Mesendoderm (in vitro differentiated cells): Measurements from ENCODE around the gene GCNA.
"Not testable (repeated sequence)": the region's sequence is repeated elsewhere in the genome, so short reads cannot be mapped to it uniquely, and the experiment has no call there.

Experiments
- DNase-seq: peaks from one replicate; pipeline ENCODE4 v3.0.0; 2013
- H2AK5ac ChIP-seq: 2 replicates; pipeline ENCODE4 v1.6.1; 2013; ENCODE audit warnings: low read length, inconsistent platforms
- H2BK120ac ChIP-seq: 2 replicates; pipeline ENCODE4 v1.6.1; 2013; ENCODE audit warnings: low read depth, mild to moderate bottlenecking, low read length, moderate library complexity, mixed read lengths
- H2BK15ac ChIP-seq: replicated peaks from 2 replicates; pipeline ENCODE4 v1.6.1; 2013; ENCODE audit warnings: low read depth, mild to moderate bottlenecking, moderate library complexity
- H2BK5ac ChIP-seq: 2 replicates; pipeline ENCODE4 v1.6.1; 2013; ENCODE audit warnings: low read length, inconsistent platforms
- H3K18ac ChIP-seq: 2 replicates; pipeline ENCODE4 v1.6.1; 2013; ENCODE audit warnings: mild to moderate bottlenecking, low read length, mixed read lengths
- H3K23ac ChIP-seq: one replicate; pipeline ENCODE4 v1.6.1; 2013; ENCODE audit warnings: low read length
- H3K27ac ChIP-seq: 2 replicates; pipeline ENCODE4 v1.5.1; 2013; ENCODE audit warnings: low read depth, mild to moderate bottlenecking, inconsistent platforms, low read length, moderate library complexity
- H3K27me3 ChIP-seq: 2 replicates; pipeline ENCODE4 v1.6.1; 2013; ENCODE audit warnings: low read length, control low read depth, mild to moderate bottlenecking, inconsistent platforms; ENCODE audit not compliant: insufficient read depth, poor library complexity
- H3K36me3 ChIP-seq: 2 replicates; pipeline ENCODE4 v1.6.1; 2013; ENCODE audit warnings: low read length, inconsistent platforms; ENCODE audit not compliant: control insufficient read depth, insufficient read depth
- H3K4ac ChIP-seq: one replicate; pipeline ENCODE4 v1.6.1; 2013; ENCODE audit warnings: low read depth, mild to moderate bottlenecking, low read length, moderate library complexity
- H3K4me1 ChIP-seq: 2 replicates; pipeline ENCODE4 v1.6.1; 2013; ENCODE audit warnings: low read depth, low read length, inconsistent platforms; ENCODE audit not compliant: control insufficient read depth
- H3K4me2 ChIP-seq: 2 replicates; pipeline ENCODE4 v1.6.1; 2013; ENCODE audit warnings: low read length
- H3K4me3 ChIP-seq: 2 replicates; pipeline ENCODE4 v1.5.1; 2013; ENCODE audit warnings: mild to moderate bottlenecking, low read length
- H3K56ac ChIP-seq: one replicate; pipeline ENCODE4 v1.6.1; 2013; ENCODE audit warnings: low read length
- H3K79me1 ChIP-seq: 2 replicates; pipeline ENCODE4 v1.6.1; 2013; ENCODE audit warnings: low read length, inconsistent platforms
- H3K79me2 ChIP-seq: 2 replicates; pipeline ENCODE4 v1.6.1; 2013; ENCODE audit warnings: mild to moderate bottlenecking, low read length; ENCODE audit not compliant: control insufficient read depth, insufficient read depth
- H3K9ac ChIP-seq: 2 replicates; pipeline ENCODE4 v1.6.1; 2013; ENCODE audit warnings: low read length, inconsistent platforms
- H4K5ac ChIP-seq: one replicate; pipeline ENCODE4 v1.6.1; 2013; ENCODE audit warnings: low read length
- H4K8ac ChIP-seq: one replicate; pipeline ENCODE4 v1.6.1; 2013; ENCODE audit warnings: low read depth, mild to moderate bottlenecking, control low read depth, low read length, moderate library complexity
- WGBS: extraction: QIAGEN DNeasy Blood & Tissue Kit; methylation state at CpG from one replicate; pipeline ENCODE4 v1.1.7; 2013; ENCODE audit warnings: low lambda C conversion rate, missing lambda C conversion rate; ENCODE audit not compliant: insufficient coverage; ENCODE audit errors: extremely low coverage; 5-methylcytosine and 5-hydroxymethylcytosine counted together

GCNA gene

GRCh38 chrX:71611736-71612135, 33.5 kb downstream of the GCNA start:
- H2BK5ac ChIP-seq, H4K8ac ChIP-seq, H3K23ac ChIP-seq, H3K4me2 ChIP-seq, H4K5ac ChIP-seq, H3K18ac ChIP-seq, H3K27me3 ChIP-seq, DNase-seq, H3K27ac ChIP-seq, H3K79me1 ChIP-seq, H3K79me2 ChIP-seq, H2BK120ac ChIP-seq, H3K56ac ChIP-seq, H3K4me1 ChIP-seq, H3K4ac ChIP-seq, H3K9ac ChIP-seq, H2AK5ac ChIP-seq, H2BK15ac ChIP-seq, H3K4me3 ChIP-seq, H3K36me3 ChIP-seq: not testable (repeated sequence)
- WGBS: no CpG with 5 or more reads among the region's 9 CpGs

GRCh38 chrX:71612256-71612655, 34.0 kb downstream of the GCNA start:
- no peak for DNase-seq
- no peak overlapping the region for H3K4me3 ChIP-seq
- H3K4ac ChIP-seq: no peak overlapping the region
- H2BK5ac ChIP-seq: no peak overlapping the region
- H3K4me1 ChIP-seq: no peaks in the 10 kb centered on the region
- no peak overlapping the region for H3K9ac ChIP-seq
- H3K23ac ChIP-seq: no peak overlapping the region
- no peaks in the 10 kb centered on the region for H3K79me1 ChIP-seq
- H3K27ac ChIP-seq: no peak overlapping the region
- H4K8ac ChIP-seq: no peak overlapping the region
- no peak overlapping the region for H2BK15ac ChIP-seq
- no peak overlapping the region for H3K18ac ChIP-seq
- WGBS: no CpG with 5 or more reads among the region's 8 CpGs
- no peak overlapping the region for H3K4me2 ChIP-seq
- H3K36me3 ChIP-seq: no peaks in the 10 kb centered on the region
- H2BK120ac ChIP-seq: no peak overlapping the region
- H3K56ac ChIP-seq: no peak overlapping the region
- H2AK5ac ChIP-seq: no peak overlapping the region
- no peaks in the 10 kb centered on the region for H3K27me3 ChIP-seq
- H4K5ac ChIP-seq: no peak overlapping the region
- H3K79me2 ChIP-seq: no peaks in the 10 kb centered on the region

- Histone ChIP-seq H2BK120ac (no peak overlapping the region), H3K79me2 (no peaks in the 10 kb centered on the region), H3K36me3 (no peaks in the 10 kb centered on the region), H3K4me1 (no peaks in the 10 kb centered on the region), H3K27ac (no peak overlapping the region), H3K27me3 (no peaks in the 10 kb centered on the region), H3K79me1 (no peaks in the 10 kb centered on the region), H3K4me2 (no peak overlapping the region), H2BK5ac (no peak overlapping the region), H2BK15ac (no peak overlapping the region), H3K9ac (no peak overlapping the region), H2AK5ac (no peak overlapping the region), H3K56ac (no peak overlapping the region), H4K8ac (no peak overlapping the region), H3K23ac (no peak overlapping the region), H3K4ac (no peak overlapping the region), H3K4me3 (no peak overlapping the region), H3K18ac (no peak overlapping the region), H4K5ac (no peak overlapping the region)
- no CpG with 5 or more reads among the region's 4 CpGs for WGBS
- no peak for DNase-seq
These were observed 36.8 kb downstream of the GCNA start for GRCh38 chrX:71615056-71615455.

- Histone ChIP-seq H2BK120ac (no peak overlapping the region), H3K79me2 (no peaks in the 10 kb centered on the region), H3K23ac (no peak overlapping the region)
These were observed 37.7 kb downstream of the GCNA start for GRCh38 chrX:71615954-71616353.

GRCh38 chrX:71616672-71617529, 38.7 kb downstream of the GCNA start:
- no peak overlapping the region for H4K5ac ChIP-seq
- H3K27ac ChIP-seq: no peak overlapping the region
- no peak overlapping the region for H3K9ac ChIP-seq
- no peak overlapping the region for H2AK5ac ChIP-seq
- H3K79me2 ChIP-seq: no peaks in the 10 kb centered on the region
- peak; percentile 13 for DNase-seq
- H3K36me3 ChIP-seq: no peaks in the 10 kb centered on the region
- WGBS: no CpG with 5 or more reads among the region's 43 CpGs
- H2BK15ac ChIP-seq: no peak overlapping the region
- no peaks in the 10 kb centered on the region for H3K4me1 ChIP-seq
- no peak overlapping the region for H3K23ac ChIP-seq
- H3K4me2 ChIP-seq: no peak overlapping the region
- no peak overlapping the region for H3K4ac ChIP-seq
- H3K4me3 ChIP-seq: no peak overlapping the region
- H2BK5ac ChIP-seq: no peak overlapping the region
- no peak overlapping the region for H2BK120ac ChIP-seq
- no peak overlapping the region for H3K18ac ChIP-seq
- H3K27me3 ChIP-seq: no peaks in the 10 kb centered on the region
- H3K56ac ChIP-seq: no peak overlapping the region
- H3K79me1 ChIP-seq: no peaks in the 10 kb centered on the region
- no peak overlapping the region for H4K8ac ChIP-seq

More at GRCh38 chrX:71615954-71616353, 37.7 kb downstream of the GCNA start:
- Histone ChIP-seq H3K4me1 (no peaks in the 10 kb centered on the region), H3K79me1 (no peaks in the 10 kb centered on the region), H3K4me2 (no peak overlapping the region), H2BK15ac (no peak overlapping the region), H4K8ac (no peak overlapping the region), H3K36me3 (no peaks in the 10 kb centered on the region), H2BK5ac (no peak overlapping the region), H4K5ac (no peak overlapping the region), H3K9ac (no peak overlapping the region), H3K4ac (no peak overlapping the region), H2AK5ac (no peak overlapping the region), H3K27me3 (no peaks in the 10 kb centered on the region), H3K56ac (no peak overlapping the region), H3K18ac (no peak overlapping the region), H3K27ac (no peak overlapping the region), H3K4me3 (no peak overlapping the region)
- DNase-seq: no peak
- WGBS: no CpG with 5 or more reads among the region's 10 CpGs

- no peak for DNase-seq
- H3K4ac ChIP-seq: no peak overlapping the region
- no peaks in the 10 kb centered on the region for H3K27me3 ChIP-seq
- no peak overlapping the region for H3K4me3 ChIP-seq
- no peaks in the 10 kb centered on the region for H3K36me3 ChIP-seq
- no peaks in the 10 kb centered on the region for H3K79me1 ChIP-seq
- H3K56ac ChIP-seq: no peak overlapping the region
- H3K9ac ChIP-seq: no peak overlapping the region
- H2BK120ac ChIP-seq: no peak overlapping the region
- H3K4me2 ChIP-seq: no peak overlapping the region
- no peak overlapping the region for H3K23ac ChIP-seq
- H3K18ac ChIP-seq: no peak overlapping the region
- WGBS: no CpG with 5 or more reads among the region's 8 CpGs
- H2BK15ac ChIP-seq: no peak overlapping the region
- H2BK5ac ChIP-seq: no peak overlapping the region
- H2AK5ac ChIP-seq: no peak overlapping the region
- no peak overlapping the region for H4K5ac ChIP-seq
- H3K79me2 ChIP-seq: no peaks in the 10 kb centered on the region
- no peak overlapping the region for H4K8ac ChIP-seq
- H3K4me1 ChIP-seq: no peaks in the 10 kb centered on the region
- no peak overlapping the region for H3K27ac ChIP-seq
These were observed 39.5 kb downstream of the GCNA start for GRCh38 chrX:71617742-71618141.
